Activated CD4-positive, alpha-beta memory T cell treated with anti-CD3 and anti-CD28 coated beads, Interleukin-2, amount 10 ng/mL, durations not matched to agents 7 days and 5 days (primary cell): ENCODE measurements around the gene CD93. TPM values are rescaled to one million over a fixed set of nuclear protein-coding genes. Genes with fewer than 3 reads are reported as not detected.

Experiments
- CTCF ChIA-PET: fragments of 350-600 bp; sonication (Branson Sonifier 250); formaldehyde crosslinking; loops from one replicate; lab custom pipeline; 2021; ENCODE audit warnings: antibody characterized with exemption, inconsistent platforms; lab: Charles Lee
- POLR2A ChIA-PET: fragments of 350-600 bp; sonication (Branson Sonifier 250); formaldehyde crosslinking; loops from one replicate; lab custom pipeline; 2021; ENCODE audit warnings: antibody characterized with exemption; lab: Charles Lee
- DNase-seq: peaks from one replicate; pipeline ENCODE4 v3.0.0-alpha.2; 2020
- H3K27ac Mint-ChIP-seq: one replicate; pipeline ENCODE4 v1.8.0; 2021; ENCODE audit warnings: mild to moderate bottlenecking, mixed read lengths
- H3K27me3 Mint-ChIP-seq: one replicate; pipeline ENCODE4 v1.8.0; 2021; ENCODE audit warnings: mixed read lengths
- H3K36me3 Mint-ChIP-seq: one replicate; pipeline ENCODE4 v1.8.0; 2021; ENCODE audit warnings: low read depth, mixed read lengths
- H3K4me1 Mint-ChIP-seq: one replicate; pipeline ENCODE4 v1.8.0; 2021; ENCODE audit warnings: mixed read lengths
- H3K4me3 Mint-ChIP-seq: one replicate; pipeline ENCODE4 v1.8.0; 2021; ENCODE audit warnings: mild to moderate bottlenecking, mixed read lengths
- H3K9me3 Mint-ChIP-seq: one replicate; pipeline ENCODE4 v1.8.0; 2021; ENCODE audit warnings: mixed read lengths
- total RNA-seq, 2 experiments: library from RNA; stranded (reverse); gene quantifications; one replicate each; pipeline ENCODE4 v1.2.3, GENCODE V29; 2021

CD93 gene
- total RNA-seq, 2 experiments from 2014 or later: 5.1 to 5.6 TPM

GRCh38 chr20:23116311-23117089, 30.4 kb upstream of the CD93 start:
- Mint-ChIP-seq H3K27me3 (peaks cover 4% of the 10 kb centered on the region), H3K4me1 (no peaks in the 10 kb centered on the region)

GRCh38 chr20:23115822-23116221, 29.7 kb upstream of the CD93 start:
- no peak for DNase-seq
- ChIA-PET POLR2A (interaction anchor here (1.0 kb wide), 1 partner anchor 10 kb away, joined by 3 read pairs; no protein-coding TSS in a partner anchor), CTCF (no interaction called here)
- Mint-ChIP-seq H3K4me1 (no peaks in the 10 kb centered on the region), H3K27ac (no peak overlapping the region), H3K27me3 (peaks cover 4% of the 10 kb centered on the region), H3K36me3 (no peaks in the 10 kb centered on the region), H3K4me3 (no peak overlapping the region), H3K9me3 (no peaks in the 10 kb centered on the region)

More at GRCh38 chr20:23116311-23117089, 30.4 kb upstream of the CD93 start:
- no peak for DNase-seq
- CTCF ChIA-PET: no interaction called here
- POLR2A ChIA-PET: interaction anchor here (1.0 kb wide), 1 partner anchor 9 kb away, joined by 3 read pairs; no protein-coding TSS in a partner anchor
- H3K9me3 Mint-ChIP-seq: no peaks in the 10 kb centered on the region
- H3K27ac Mint-ChIP-seq: no peak overlapping the region
- H3K36me3 Mint-ChIP-seq: no peaks in the 10 kb centered on the region
- no peak overlapping the region for H3K4me3 Mint-ChIP-seq

GRCh38 chr20:23114448-23115082, 28.4 kb upstream of the CD93 start:
- Mint-ChIP-seq H3K4me1 (no peaks in the 10 kb centered on the region), H3K4me3 (no peak overlapping the region), H3K27ac (no peak overlapping the region), H3K27me3 (peaks cover 3% of the 10 kb centered on the region), H3K36me3 (no peaks in the 10 kb centered on the region), H3K9me3 (no peaks in the 10 kb centered on the region)
- no peak for DNase-seq
- ChIA-PET CTCF (no interaction called here), POLR2A (no interaction called here)

- ChIA-PET POLR2A (no interaction called here), CTCF (no interaction called here)
- Mint-ChIP-seq H3K4me1 (no peaks in the 10 kb centered on the region), H3K27me3 (peaks cover 3% of the 10 kb centered on the region), H3K4me3 (no peak overlapping the region), H3K9me3 (no peaks in the 10 kb centered on the region), H3K36me3 (no peaks in the 10 kb centered on the region), H3K27ac (no peak overlapping the region)
- no peak for DNase-seq
Observed at GRCh38 chr20:23114018-23114417, 27.9 kb upstream of the CD93 start.

- no peak overlapping the region for H3K4me3 Mint-ChIP-seq
- no peaks in the 10 kb centered on the region for H3K36me3 Mint-ChIP-seq
- H3K27ac Mint-ChIP-seq: no peak overlapping the region
- DNase-seq: no peak
- H3K4me1 Mint-ChIP-seq: no peaks in the 10 kb centered on the region
- H3K27me3 Mint-ChIP-seq: peaks cover 3% of the 10 kb centered on the region
- POLR2A ChIA-PET: no interaction called here
- CTCF ChIA-PET: no interaction called here
- H3K9me3 Mint-ChIP-seq: no peaks in the 10 kb centered on the region
Observed at GRCh38 chr20:23112595-23112994, 26.5 kb upstream of the CD93 start.

- no peak for DNase-seq
- Mint-ChIP-seq H3K27ac (no peak overlapping the region), H3K9me3 (no peaks in the 10 kb centered on the region), H3K36me3 (no peaks in the 10 kb centered on the region), H3K4me3 (no peak overlapping the region), H3K4me1 (no peaks in the 10 kb centered on the region), H3K27me3 (peaks cover 3% of the 10 kb centered on the region)
- ChIA-PET POLR2A (no interaction called here), CTCF (no interaction called here)
Observed at GRCh38 chr20:23111944-23112342, 25.8 kb upstream of the CD93 start.

GRCh38 chr20:23111307-23111943, 25.3 kb upstream of the CD93 start:
- Mint-ChIP-seq H3K27ac (no peak overlapping the region), H3K27me3 (peaks cover 3% of the 10 kb centered on the region), H3K4me1 (no peaks in the 10 kb centered on the region), H3K9me3 (no peaks in the 10 kb centered on the region), H3K4me3 (no peak overlapping the region), H3K36me3 (no peaks in the 10 kb centered on the region)
- CTCF ChIA-PET: no interaction called here
- no peak for DNase-seq
- POLR2A ChIA-PET: no interaction called here

GRCh38 chr20:23108871-23109270, 22.7 kb upstream of the CD93 start:
- Mint-ChIP-seq H3K36me3 (no peaks in the 10 kb centered on the region), H3K4me3 (no peak overlapping the region), H3K9me3 (no peaks in the 10 kb centered on the region), H3K27ac (no peak overlapping the region), H3K27me3 (peaks cover 6% of the 10 kb centered on the region), H3K4me1 (no peaks in the 10 kb centered on the region)
- POLR2A ChIA-PET: no interaction called here
- CTCF ChIA-PET: no interaction called here
- no peak for DNase-seq

- Mint-ChIP-seq H3K9me3 (no peaks in the 10 kb centered on the region), H3K4me1 (no peaks in the 10 kb centered on the region), H3K27me3 (peaks cover 6% of the 10 kb centered on the region), H3K36me3 (no peaks in the 10 kb centered on the region), H3K4me3 (no peak overlapping the region), H3K27ac (no peak overlapping the region)
- no peak for DNase-seq
- ChIA-PET CTCF (interaction anchor here (1.1 kb wide), 1 partner anchor 12 kb away, joined by 3 read pairs; no protein-coding TSS in a partner anchor), POLR2A (no interaction called here)
Observed at GRCh38 chr20:23107466-23107865, 21.3 kb upstream of the CD93 start.

GRCh38 chr20:23106271-23106851, 20.2 kb upstream of the CD93 start:
- no peaks in the 10 kb centered on the region for H3K36me3 Mint-ChIP-seq
- no peak overlapping the region for H3K4me3 Mint-ChIP-seq
- POLR2A ChIA-PET: no interaction called here
- H3K27me3 Mint-ChIP-seq: peaks cover 6% of the 10 kb centered on the region
- DNase-seq: no peak
- H3K27ac Mint-ChIP-seq: no peak overlapping the region
- H3K9me3 Mint-ChIP-seq: no peaks in the 10 kb centered on the region
- no peaks in the 10 kb centered on the region for H3K4me1 Mint-ChIP-seq
- CTCF ChIA-PET: no interaction called here

- Mint-ChIP-seq H3K4me1 (no peaks in the 10 kb centered on the region), H3K27me3 (peaks cover 6% of the 10 kb centered on the region), H3K4me3 (no peak overlapping the region), H3K36me3 (no peaks in the 10 kb centered on the region), H3K27ac (no peak overlapping the region), H3K9me3 (no peaks in the 10 kb centered on the region)
- ChIA-PET POLR2A (no interaction called here), CTCF (no interaction called here)
- no peak for DNase-seq
Observed at GRCh38 chr20:23105193-23105592, 19.1 kb upstream of the CD93 start.

- H3K4me1 Mint-ChIP-seq: no peaks in the 10 kb centered on the region
- CTCF ChIA-PET: no interaction called here
- H3K4me3 Mint-ChIP-seq: no peak overlapping the region
- H3K9me3 Mint-ChIP-seq: no peaks in the 10 kb centered on the region
- POLR2A ChIA-PET: interaction anchor here (1.3 kb wide), 1 partner anchor 22 kb away, joined by 3 read pairs; no protein-coding TSS in a partner anchor
- peaks cover 6% of the 10 kb centered on the region for H3K27me3 Mint-ChIP-seq
- H3K27ac Mint-ChIP-seq: no peak overlapping the region
- no peaks in the 10 kb centered on the region for H3K36me3 Mint-ChIP-seq
- no peak for DNase-seq
Observed at GRCh38 chr20:23103284-23104018, 17.3 kb upstream of the CD93 start.
